Large intestine (tissue), 12 donors: ENCODE data around the gene SEC14L5. TPM values are rescaled to one million over a fixed set of nuclear protein-coding genes. Genes with fewer than 3 reads are reported as not detected.

Experiments used
- DNase-seq, 2 donors: peaks; one replicate each; pipeline versions ENCODE4 v3.0.0 to v3.0.0-alpha.2; 2013
- H3K27ac ChIP-seq: one replicate; pipeline ENCODE4 v1.5.1; 2013; ENCODE audit warnings: low read length
- H3K27me3 ChIP-seq: 2 replicates; pipeline ENCODE4 v1.6.1; 2013; ENCODE audit warnings: low read length; ENCODE audit not compliant: control insufficient read depth, insufficient read depth
- H3K36me3 ChIP-seq: 2 replicates; pipeline ENCODE4 v1.6.1; 2013; ENCODE audit warnings: low read length; ENCODE audit not compliant: control insufficient read depth, insufficient read depth
- H3K4me1 ChIP-seq: one replicate; pipeline ENCODE4 v1.6.1; 2013; ENCODE audit warnings: low read length; ENCODE audit not compliant: control insufficient read depth, insufficient read depth
- H3K4me3 ChIP-seq: one replicate; pipeline ENCODE4 v1.5.1; 2013; ENCODE audit warnings: low read length
- H3K9me3 ChIP-seq: one replicate; pipeline ENCODE4 v1.6.1; 2013; ENCODE audit warnings: mild to moderate bottlenecking, low read depth, low read length, moderate library complexity; ENCODE audit not compliant: control insufficient read depth
- WGBS: methylation state at CpG from one replicate; pipeline ENCODE4 v1.1.5; 2013; ENCODE audit warnings: low lambda C conversion rate; ENCODE audit not compliant: insufficient coverage; 5-methylcytosine and 5-hydroxymethylcytosine counted together
- long read RNA-seq, 11 donors: transcript quantifications; one replicate each; lab custom pipeline, GENCODE V29; 2026
- polyA plus RNA-seq: library from polyadenylated mRNA; unstranded; fragments of 120-200 nt; gene quantifications from one replicate; pipeline ENCODE4 v1.2.1, GENCODE V29; 2013

The SEC14L5 gene
- 0.24 TPM for polyA plus RNA-seq
- long read RNA-seq, donor 1, result 0 reads
- long read RNA-seq, donor 2, result 0 reads
- long read RNA-seq, donor 3, result 0 reads
- long read RNA-seq, donor 4, result 0 reads
- long read RNA-seq, donor 5, result 0 reads
- long read RNA-seq, donor 6, result 0 reads
- long read RNA-seq, donor 7, result 0 reads
- long read RNA-seq, donor 8, result 0 reads
- long read RNA-seq, donor 9, result 0 reads
- long read RNA-seq, donor 10, result 0 reads
- long read RNA-seq, donor 11, result 0 reads

DNA sequence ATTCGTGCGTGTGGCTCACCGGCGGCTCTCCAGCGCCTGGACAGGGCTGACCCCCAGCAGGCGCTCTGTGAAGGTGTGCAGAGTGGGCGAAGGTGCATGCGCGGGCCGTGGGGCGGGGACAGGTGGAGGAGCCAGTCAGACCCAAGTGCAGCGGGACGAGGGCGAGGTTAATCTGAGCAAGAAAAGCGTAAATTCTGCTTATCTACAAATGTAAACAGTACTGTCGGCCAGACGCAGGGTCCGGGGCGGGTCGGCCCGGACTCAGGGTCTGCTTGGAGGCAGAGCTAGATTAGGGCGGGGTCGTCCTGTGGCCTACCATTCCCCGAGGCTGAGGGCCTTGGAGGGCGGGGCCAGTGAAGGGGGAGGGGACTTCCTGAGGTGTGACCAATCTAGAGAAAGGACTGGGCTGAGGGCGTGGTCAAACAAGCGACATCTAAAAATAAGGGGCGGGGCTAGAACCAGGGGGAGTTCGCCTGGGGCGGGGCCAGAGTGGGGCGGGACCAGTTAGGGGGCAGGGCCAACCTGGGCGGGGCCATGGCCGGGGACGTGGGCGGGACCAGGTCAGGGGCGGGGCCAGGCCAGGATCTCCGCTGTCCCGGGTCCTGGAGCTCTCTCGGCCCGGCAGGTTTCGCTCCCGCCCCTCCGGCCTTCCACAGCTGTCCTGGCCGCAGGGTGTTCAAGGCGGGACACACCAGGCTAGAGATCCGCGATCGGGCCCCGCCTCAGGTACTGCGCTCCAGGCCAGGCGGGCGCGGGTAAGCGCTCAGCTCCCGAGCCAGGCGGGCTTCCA, at the start of gene SEC14L5:
TSS of gene SEC14L5 (plus strand) at position 611 of the 790 bp plus-strand sequence. CDS start 994 bp downstream, outside the sequence.
- peak within 1 kb of the TSS; percentile 74 for H3K27ac ChIP-seq
- H3K36me3 ChIP-seq, result no peaks in the 10 kb centered on the region
- H3K4me1 ChIP-seq, result peaks cover 5% of the 10 kb centered on the region
- no peaks in the 10 kb centered on the region for H3K27me3 ChIP-seq
- DNase-seq, result peak; percentile 98 to 99
- no peaks in the 10 kb centered on the region for H3K9me3 ChIP-seq
- no CpG with 5 or more reads among the region's 56 CpGs for WGBS
- H3K4me3 ChIP-seq, result peak within 1 kb of the TSS; percentile 37

DNA sequence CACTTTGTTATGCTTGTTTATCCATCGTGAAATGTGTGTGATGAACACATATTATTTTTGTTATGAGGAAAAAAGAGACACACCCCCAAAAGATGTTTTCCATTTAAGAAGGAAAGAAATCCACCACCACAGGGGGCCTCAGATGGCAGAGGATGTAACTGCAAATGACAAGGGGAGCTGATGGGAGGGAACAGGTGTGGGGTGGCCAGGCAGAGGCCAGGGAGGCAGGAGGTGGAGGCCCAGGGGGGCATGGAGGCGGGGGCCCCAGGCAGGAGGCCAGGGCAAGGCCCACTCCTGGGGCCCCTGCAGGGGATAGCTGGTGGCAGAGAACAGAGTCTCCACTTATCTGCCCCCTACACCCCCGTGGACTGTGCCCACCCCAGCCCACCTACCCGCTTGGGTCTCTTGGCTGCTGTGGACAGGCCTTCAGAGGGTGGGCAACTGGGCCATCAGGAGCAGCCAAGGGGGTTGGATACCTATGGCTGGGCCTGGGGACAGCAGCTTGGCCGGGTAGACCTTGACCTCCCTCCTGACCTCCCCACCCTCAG, 49.2 kb upstream of the SEC14L5 start:
- Histone ChIP-seq H3K27me3 (no peaks in the 10 kb centered on the region), H3K27ac (no peak overlapping the region), H3K4me3 (no peak overlapping the region), H3K36me3 (peaks cover 6% of the 10 kb centered on the region), H3K9me3 (no peaks in the 10 kb centered on the region), H3K4me1 (peaks cover 12% of the 10 kb centered on the region)
- WGBS, result no CpG with 5 or more reads among the region's 5 CpGs
- DNase-seq, result no peak

DNA sequence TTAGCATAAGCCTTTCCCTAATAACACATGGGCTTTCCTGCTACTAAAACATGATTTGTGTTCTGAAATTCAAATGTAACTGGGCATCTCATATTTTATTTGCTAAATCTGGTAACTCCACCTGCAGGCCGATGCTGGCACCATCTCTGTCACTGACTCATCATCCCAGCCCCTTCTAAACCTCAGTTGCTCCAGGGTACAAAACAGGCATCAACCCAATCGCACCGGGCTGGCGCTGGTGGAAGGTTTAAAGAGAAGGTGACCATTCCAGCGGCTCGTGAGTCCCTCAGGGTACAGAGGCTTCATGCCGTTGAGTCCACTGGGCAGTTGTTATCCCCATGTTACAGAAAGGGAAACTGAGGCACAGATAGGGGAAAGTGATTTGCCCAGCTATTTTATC, 48.3 kb upstream of the SEC14L5 start:
- no peak for DNase-seq
- H3K36me3 ChIP-seq, result peaks cover 2% of the 10 kb centered on the region
- H3K27ac ChIP-seq, result no peak overlapping the region
- H3K4me1 ChIP-seq, result peaks cover 12% of the 10 kb centered on the region
- no peaks in the 10 kb centered on the region for H3K27me3 ChIP-seq
- no CpG with 5 or more reads among the region's 7 CpGs for WGBS
- no peaks in the 10 kb centered on the region for H3K9me3 ChIP-seq
- no peak overlapping the region for H3K4me3 ChIP-seq

DNA sequence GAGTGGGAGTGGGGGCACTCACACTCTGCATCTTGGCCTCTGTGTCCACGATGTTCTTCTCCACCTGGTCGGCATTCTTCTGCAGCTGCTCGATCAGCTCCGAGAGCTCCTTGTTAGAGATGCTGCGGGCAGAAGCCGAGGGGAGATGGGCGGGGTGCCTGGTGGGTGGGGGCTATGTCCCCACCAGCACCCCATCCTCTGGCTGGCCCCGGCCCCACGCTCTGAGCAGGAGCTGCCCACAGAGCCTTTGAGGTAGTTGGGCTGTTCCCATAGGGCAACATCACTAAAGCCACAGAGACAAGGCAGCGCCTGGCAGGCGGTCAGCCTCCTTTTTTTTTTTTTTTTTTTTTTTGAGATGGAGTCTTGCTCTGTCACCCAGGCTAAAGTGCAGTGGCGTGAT, 47.3 kb upstream of the SEC14L5 start:
- no peak overlapping the region for H3K4me3 ChIP-seq
- H3K27me3 ChIP-seq, result no peaks in the 10 kb centered on the region
- no peak for DNase-seq
- peaks cover 12% of the 10 kb centered on the region for H3K4me1 ChIP-seq
- no peak overlapping the region for H3K27ac ChIP-seq
- peaks cover 2% of the 10 kb centered on the region for H3K36me3 ChIP-seq
- H3K9me3 ChIP-seq, result no peaks in the 10 kb centered on the region
- no CpG with 5 or more reads among the region's 12 CpGs for WGBS

DNA sequence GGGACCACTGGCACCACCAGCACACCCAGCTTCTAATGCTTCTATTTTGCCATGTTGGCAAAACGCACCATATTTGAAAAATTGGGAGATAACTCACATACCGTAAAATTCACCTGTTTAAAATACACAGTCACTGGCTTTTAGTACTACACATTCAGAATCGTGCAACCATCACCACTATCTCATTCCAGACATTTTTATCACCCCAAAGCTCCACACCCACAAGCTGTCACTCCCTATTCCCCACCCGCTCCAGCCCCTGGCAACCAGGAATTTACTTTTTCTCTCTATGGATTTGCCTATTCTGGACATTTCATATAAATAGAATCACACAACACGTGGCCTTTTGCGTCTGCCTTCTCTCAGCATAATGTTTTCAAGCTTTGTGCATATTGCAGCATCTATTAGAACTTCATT, 46.2 kb upstream of the SEC14L5 start:
- Histone ChIP-seq H3K4me1 (peaks cover 12% of the 10 kb centered on the region), H3K4me3 (no peak overlapping the region), H3K36me3 (peaks cover 2% of the 10 kb centered on the region), H3K27me3 (no peaks in the 10 kb centered on the region), H3K27ac (peak overlapping the region; percentile 59), H3K9me3 (no peaks in the 10 kb centered on the region)
- WGBS, result 50% methylated on average over 2 of the region's 6 CpGs
- peak; percentile 41 to 72 for DNase-seq

DNA sequence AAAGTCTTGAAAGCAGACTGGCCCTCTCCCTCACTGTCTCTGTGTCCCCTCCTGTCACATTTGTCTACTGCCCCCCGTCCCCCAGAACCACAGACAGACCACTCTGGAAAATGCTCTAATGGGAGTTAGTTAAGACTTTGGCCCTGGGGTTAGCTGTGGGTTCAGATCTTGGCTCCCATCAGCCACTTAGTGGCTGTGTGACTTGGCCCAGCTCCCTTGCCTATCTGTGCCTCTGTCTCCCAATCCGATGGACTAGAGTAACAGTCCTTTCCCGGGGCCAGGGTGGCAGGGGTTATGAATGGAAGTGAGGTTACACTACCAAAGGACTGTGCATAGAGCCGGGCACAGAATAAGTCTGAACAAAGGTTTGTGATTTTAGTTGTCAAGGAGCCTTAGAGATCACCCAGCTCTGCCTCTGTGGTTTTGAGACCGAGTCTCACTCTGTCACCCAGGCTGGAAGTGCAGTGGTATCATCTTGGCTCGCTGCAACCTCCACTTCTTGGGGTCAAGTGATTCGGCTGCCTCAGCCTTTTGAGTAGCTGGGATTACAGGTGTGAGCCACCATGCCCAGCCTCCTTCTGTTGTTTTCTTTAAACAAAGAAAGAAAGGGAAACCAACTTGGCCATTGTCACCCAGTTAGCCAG, 44.9 kb upstream of the SEC14L5 start:
- H3K27me3 ChIP-seq, result no peaks in the 10 kb centered on the region
- peaks cover 2% of the 10 kb centered on the region for H3K36me3 ChIP-seq
- H3K27ac ChIP-seq, result no peak overlapping the region
- no peaks in the 10 kb centered on the region for H3K9me3 ChIP-seq
- H3K4me3 ChIP-seq, result no peak overlapping the region
- no CpG with 5 or more reads among the region's 7 CpGs for WGBS
- no peak for DNase-seq
- peaks cover 13% of the 10 kb centered on the region for H3K4me1 ChIP-seq

DNA sequence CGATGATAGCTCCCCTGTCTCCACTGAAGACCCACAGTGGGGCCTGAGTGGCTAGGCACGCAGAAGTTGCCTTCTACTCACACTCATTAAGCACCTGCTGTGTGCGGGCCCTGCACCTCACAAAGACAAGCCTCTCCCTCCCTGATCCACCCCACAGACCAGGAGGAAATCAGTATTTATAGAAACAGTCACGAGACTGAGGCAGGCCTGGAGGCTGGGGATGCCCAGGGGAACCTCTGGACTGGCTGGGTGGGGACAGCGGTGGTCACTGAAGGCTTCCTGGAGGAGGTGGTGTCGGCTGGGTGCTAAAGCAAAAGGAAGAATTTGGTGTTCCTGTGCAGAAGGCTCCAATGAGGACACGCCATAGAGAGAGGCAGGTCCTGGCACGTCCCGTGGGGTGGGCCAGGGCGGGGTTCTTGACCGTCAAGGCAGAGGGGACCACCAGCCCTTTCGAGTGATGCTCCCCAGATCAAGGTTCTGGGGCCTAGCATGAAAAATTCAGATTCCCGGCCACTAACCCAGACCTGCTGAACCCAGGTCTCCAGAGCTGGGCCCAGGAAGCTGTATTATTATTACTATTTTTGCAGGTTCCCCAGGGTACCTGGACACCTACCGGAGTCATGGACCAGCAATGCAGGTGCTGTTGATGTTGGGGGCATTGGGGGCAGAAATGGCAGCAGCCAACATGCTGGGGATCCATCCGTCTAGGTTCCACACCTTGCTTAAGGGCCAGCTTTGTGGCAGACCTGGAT, 44.2 kb upstream of the SEC14L5 start:
- peaks cover 2% of the 10 kb centered on the region for H3K36me3 ChIP-seq
- H3K9me3 ChIP-seq, result no peaks in the 10 kb centered on the region
- no peaks in the 10 kb centered on the region for H3K27me3 ChIP-seq
- no CpG with 5 or more reads among the region's 15 CpGs for WGBS
- H3K27ac ChIP-seq, result no peak overlapping the region
- peaks cover 20% of the 10 kb centered on the region for H3K4me1 ChIP-seq
- DNase-seq, result no peak
- H3K4me3 ChIP-seq, result no peak overlapping the region

DNA sequence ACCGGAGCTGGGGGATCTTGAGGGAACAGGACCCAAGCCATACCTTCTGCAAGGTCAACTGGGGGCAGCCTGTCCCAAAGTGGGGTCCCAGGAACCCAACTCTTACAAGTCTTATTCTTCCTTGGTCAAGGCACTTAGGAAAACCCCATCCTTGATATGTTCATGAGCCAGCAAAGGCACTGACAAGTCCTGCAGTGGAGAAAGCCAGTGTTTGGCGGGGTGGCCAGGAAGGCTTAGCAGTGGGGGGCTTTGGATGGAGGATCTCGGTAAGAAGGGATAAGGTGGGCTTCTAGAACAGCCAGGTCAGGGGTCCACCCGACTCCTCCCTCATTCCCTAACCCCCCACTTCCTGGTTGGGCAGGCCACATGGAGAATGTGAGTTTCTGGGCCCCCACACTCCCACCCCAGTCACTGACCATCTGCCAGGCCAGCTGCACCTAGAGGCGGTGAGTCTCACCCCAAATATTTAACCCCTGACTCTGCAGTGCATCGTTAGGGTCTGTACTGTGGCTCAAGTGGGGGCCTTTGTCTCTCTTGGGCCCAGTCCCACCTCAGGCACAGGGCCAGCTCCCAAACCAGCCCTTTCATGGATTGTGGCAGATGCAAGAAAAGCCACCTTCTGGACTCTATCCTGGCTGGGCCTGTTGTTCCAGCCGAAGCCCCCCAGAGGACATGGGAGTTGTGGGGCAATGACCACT, 43.5 kb upstream of the SEC14L5 start:
- peaks cover 2% of the 10 kb centered on the region for H3K36me3 ChIP-seq
- DNase-seq, result no peak
- no peaks in the 10 kb centered on the region for H3K9me3 ChIP-seq
- peaks cover 27% of the 10 kb centered on the region for H3K4me1 ChIP-seq
- WGBS, result no CpG with 5 or more reads among the region's 7 CpGs
- H3K27me3 ChIP-seq, result no peaks in the 10 kb centered on the region
- no peak overlapping the region for H3K4me3 ChIP-seq
- H3K27ac ChIP-seq, result no peak overlapping the region

DNA sequence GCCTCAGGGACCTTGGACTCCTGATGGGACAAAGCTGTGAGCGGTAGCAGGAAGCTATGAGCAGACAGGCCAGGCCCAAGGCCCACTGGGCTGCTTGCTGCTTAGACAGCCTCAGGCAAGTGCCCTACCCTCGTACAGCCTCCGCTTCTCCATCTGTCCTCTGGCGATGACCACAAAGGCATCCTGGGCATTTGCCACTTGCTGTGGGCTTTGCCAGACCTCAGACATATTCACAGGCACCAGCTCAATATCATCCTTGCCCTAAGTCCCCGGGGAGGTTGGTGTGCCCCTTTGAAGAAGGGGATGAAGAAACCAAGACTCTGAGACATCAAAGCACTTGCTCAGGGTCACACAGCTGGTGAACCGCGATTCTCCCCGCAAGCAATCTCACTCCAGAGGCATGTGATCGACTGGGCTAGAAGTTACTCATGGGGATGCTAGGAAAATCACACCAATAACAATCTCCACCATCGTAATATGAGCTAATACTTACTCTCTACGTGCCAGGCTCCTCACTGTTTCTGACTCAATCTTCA, 42.8 kb upstream of the SEC14L5 start:
- H3K4me1 ChIP-seq, result peaks cover 28% of the 10 kb centered on the region
- H3K27me3 ChIP-seq, result no peaks in the 10 kb centered on the region
- WGBS, result no CpG with 5 or more reads among the region's 11 CpGs
- no peak for DNase-seq
- no peak overlapping the region for H3K4me3 ChIP-seq
- no peaks in the 10 kb centered on the region for H3K9me3 ChIP-seq
- H3K27ac ChIP-seq, result no peak overlapping the region
- H3K36me3 ChIP-seq, result peaks cover 1% of the 10 kb centered on the region
